MV-4-11 (cell line): ENCODE measurements around the gene CSNK1G1.

ENCODE experiments used
- DNase-seq: peaks from one replicate; lab custom pipeline; 2025; lab: John Stamatoyannopoulos, UW

CSNK1G1 gene

DNA sequence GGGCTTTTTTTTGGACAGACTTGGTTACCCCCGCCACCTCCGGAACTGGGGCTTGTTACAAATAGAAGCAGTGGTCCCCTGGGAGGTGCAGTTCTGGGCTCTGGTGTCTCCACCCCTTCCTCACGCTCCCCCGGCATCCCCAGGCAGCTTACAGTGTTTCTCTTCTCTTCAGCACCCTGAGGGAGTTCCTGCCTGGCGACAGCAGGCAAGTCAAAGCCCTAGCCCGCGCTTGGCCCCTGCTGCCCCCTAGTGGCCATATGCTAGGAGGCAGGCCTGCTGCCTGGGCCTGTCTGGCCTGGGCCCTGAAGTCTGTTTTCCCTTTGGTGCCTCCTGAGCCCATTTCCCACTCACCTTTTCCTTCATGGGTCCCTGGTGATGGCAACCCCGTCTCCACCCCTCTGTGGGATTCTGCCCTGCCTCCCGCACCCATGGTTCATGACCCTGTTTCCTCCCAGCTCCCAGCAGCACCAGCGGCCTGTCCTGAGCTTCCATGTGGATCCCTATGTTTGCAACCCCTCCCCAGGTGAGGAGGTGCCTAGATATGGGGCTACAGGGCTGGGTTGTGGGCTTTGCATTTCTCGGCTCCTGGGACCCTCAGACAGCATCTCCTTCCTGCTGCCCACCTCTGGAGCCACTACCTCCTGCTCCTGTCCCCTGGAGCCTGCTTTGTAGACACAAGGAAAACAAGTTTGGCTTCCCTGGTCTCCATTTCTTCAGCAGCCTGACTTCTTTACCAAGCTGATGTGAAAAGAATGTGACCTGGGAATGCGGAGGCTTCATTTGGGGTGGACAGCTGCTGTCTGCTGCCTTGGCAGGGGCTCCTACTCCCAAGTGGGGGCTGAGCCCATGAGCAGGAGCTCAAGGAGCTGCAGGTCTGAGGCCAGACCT, 202.2 kb downstream of the CSNK1G1 start:
- peak; percentile 83 for DNase-seq

DNA sequence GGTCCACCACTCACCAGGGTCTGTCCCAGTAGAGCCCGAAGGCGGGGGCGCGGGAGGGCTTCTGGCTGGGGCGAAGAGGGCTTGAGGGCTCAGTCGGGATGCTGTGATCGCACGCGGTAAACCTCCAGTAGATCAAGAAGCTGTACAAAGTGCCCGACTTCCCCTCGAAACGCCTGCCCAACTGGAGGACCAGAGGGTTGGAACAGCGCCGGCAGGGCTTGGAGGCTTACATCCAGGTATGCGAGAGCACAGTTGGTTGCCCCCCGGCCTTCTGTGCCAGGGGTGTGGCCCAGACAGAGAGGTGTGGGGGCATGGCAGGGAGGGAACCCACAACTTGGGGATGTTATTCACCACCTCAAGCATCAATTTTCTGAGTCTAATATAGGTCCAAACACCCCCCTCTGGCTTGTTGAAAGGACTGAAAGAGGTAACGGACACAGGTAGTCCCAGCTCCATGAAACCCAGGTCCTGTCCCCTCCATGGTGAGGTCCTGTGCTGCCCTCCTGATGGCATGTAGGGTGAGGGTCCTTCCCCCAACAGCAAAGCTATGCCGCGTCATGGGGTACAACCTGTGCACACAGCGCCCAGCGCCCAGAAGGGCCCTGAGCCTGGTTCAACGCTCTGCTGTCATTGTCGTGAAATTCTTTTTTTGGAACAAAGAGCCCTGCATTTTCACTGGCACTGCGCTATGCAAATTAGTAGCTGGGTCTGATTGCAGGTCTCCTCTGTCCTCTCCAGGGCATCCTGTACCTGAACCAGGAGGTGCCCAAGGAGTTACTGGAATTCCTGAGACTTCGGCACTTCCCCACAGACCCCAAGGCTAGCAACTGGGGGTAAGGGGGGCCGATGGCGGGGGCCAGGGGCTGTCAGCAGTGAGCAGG, 203.2 kb downstream of the CSNK1G1 start:
- no peak for DNase-seq

DNA sequence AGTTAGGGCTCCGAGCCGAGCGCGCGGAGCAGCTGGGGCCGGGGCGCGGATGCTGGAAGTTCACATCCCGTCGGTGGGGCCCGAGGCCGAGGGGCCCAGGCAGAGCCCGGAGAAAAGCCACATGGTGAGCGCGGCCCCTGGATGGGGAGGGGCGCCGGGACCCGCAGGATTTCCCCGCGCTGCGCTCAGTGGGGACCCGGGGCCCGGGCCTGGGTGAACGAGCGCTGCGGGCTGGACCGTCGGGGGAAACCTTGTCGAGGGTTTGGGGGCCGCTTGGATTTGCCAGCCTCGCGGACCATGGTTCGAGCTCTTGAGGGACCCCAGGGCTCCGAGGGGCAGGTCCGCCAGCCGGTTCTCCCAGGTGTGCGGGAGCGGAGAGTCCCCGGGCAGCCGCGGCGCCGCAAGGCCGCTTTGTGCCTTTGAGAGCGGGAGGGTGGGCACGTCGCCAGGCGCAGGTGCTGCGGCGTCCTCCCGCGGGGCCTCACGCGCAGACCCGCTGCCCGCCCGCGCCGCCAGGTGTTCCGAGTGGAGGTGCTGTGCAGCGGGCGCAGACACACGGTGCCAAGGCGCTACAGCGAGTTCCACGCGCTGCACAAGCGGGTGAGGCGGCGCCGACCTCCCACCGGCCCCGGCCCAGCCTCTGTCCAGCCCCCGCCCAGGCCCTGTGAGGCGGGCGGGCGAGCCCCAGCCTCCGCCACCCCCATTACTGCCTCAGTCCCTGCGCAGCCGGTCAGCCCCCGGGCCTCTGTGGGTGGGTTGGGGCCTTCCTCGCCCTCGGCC, 204.1 kb downstream of the CSNK1G1 start, which contains the start of gene SNX22:
SNX22 (plus strand) TSS at position 5 of the 780 bp plus-strand sequence; CDS start at position 50, 45 bp downstream.
- DNase-seq, result no peak

DNA sequence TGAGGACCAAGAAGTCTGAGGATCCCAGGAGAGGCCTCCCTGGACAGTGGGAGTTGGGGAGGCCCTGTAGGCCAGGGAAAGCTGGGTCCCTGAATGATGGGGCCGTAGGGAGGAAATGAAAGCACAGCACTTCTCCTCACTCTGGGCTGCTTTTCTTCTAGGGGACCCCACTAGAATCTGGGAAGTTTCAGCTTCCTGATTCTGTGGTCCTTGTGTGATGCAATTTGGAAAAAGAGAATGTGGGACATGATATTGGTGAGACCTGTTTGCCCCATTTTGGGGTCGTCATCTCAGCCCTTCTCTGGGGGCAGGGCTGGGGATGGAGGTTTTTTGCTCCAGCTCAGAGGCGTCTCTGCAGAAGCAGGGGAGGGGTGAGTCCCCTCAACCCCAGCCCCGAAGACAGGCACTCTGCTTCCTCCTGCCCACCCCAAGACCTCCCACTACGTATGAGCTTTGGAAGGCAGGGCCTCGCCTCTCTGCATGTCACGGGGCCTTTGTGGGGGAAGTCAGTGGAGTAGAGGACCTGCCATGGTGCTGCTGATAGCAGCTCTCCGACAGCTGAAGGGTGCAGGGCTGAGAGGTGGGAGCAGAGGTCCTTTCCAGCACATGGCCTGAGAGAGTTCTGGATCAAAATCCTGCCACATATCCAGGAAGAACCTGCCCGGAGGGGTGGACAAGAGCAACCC, 205.9 kb downstream of the CSNK1G1 start:
- DNase-seq, result peak; percentile 22

DNA sequence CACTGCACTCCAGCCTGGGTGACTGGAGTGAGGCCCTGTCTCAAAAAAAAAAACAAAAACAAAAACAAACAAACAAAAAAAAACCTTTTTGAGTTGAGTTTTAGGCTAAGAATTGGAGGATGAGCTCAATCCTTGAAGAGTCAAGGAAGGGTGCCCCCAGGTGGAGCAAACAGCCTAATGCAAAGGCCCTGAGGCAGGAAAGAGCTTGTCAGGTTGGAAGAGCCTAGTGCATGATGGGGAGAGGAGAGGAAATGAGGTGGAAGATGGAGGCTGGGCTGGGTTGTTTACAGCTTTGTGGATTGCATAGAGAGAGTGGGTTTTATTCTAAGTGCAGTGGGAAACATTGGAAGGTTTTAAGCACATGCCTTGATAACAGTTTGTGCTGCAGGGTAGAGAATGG, 206.5 kb downstream of the CSNK1G1 start:
- DNase-seq, result peak; percentile 28

DNA sequence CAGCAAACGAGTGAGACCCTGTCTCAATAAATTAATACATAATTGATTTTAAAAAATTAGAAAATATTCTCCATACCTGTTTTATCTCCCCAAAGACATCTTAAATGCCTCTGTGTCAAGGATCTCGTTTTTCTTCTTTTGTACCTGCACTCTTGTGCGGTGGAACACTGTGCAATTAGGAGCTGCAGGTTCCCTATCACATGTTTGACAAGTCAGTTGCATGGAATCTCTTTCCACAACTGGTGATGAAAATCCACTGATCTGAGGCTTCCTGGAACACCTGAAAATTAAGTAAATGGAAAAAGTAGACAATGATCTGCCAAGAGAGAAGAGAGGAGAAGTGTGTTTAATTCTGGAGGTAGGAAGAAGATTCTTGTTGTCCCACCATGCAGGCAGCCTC, 207.4 kb downstream of the CSNK1G1 start:
- DNase-seq, result no peak

DNA sequence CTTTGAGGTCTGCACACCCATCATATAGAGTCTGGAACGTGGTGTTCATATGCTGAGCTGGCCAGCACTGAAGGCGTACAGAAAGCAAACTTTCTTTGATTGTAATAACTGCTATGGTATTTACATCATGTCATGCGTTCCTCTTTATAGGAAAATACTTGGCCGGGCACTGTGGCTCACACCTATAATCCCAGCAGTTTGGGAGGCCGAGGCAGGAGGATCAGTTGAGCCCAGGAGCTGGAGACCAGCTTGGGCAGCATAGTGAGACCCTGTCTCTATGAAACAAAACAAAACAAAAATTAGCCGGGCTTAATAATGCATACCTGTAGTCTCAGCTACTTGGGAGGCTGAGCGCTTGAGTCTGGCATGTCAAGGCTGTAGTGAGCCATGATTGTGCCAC, 207.8 kb downstream of the CSNK1G1 start:
- no peak for DNase-seq

DNA sequence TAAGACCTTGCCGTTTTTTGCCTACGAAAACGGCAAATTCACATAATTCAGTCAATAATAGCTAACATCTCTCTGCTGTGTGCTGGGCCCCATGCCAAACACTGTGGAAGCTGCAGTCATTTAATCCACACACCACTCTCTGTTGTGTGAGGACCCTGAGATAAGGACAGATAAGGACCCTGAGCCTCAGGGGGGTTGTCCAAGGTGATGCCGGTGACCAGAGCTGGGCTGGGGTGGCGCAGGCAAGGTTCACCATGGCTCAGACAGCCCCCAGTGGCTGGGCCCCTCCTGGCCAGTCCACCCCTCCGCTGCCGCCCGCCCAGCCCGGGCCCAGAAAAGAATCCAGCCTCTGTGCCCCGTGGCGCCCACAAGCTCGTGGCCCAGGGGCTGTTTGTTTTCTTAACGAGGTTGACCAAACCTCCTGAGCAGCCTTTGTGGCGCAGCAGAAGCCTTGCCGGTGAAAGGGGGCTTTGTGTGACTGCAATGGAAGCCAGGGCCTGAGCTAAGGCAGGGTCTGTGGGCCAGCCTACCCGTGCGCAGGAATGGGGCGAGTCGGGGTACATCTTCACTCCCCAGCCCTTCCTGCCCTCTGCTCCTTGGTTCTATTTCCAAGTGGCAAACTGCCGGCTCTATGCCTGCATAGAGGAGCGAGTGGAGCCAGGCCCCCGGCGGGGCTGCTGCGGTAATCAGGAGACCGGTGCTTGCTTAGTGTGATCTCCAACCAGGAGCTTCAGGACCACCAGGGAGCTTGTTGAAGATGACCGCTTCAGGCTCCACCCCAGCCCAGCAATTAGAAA, 208.9 kb downstream of the CSNK1G1 start:
- no peak for DNase-seq

DNA sequence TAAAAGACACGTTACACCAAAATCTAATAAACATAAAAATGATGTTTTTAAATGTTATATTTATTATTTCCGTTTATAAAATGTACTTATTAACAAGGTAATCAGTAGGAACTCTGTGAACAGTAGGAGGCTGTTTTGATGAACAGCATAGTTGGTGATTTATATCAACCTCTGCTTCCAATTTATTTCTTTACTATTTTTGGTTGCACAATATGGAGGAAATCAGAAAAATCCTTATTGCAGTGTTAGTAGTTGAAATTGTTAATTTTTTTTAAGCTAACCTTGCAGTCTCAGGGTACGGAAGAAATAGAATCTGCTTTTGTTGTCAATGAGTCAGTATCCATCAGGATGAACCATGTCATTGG, 209.5 kb downstream of the CSNK1G1 start:
- DNase-seq, result no peak

DNA sequence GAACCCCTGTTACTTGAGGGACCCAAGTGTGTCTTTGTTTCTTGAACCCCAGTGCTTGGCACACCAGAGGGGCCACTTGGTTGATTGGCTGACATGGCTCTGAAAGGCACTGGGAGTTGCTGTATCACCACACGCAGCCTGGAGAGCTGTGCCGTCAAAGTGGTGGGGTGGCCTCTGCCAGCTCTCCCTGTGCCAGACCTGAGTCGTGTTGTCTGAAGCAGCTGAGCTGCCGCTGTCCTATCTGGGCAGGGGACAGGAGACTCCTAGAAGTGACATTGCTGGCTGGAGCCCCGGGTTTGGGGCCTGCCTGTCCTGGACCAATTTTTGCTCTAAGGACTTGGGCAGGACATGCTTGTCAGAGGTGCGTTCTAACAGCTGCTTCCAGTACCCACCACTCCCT, 209.9 kb downstream of the CSNK1G1 start:
- DNase-seq, result no peak

DNA sequence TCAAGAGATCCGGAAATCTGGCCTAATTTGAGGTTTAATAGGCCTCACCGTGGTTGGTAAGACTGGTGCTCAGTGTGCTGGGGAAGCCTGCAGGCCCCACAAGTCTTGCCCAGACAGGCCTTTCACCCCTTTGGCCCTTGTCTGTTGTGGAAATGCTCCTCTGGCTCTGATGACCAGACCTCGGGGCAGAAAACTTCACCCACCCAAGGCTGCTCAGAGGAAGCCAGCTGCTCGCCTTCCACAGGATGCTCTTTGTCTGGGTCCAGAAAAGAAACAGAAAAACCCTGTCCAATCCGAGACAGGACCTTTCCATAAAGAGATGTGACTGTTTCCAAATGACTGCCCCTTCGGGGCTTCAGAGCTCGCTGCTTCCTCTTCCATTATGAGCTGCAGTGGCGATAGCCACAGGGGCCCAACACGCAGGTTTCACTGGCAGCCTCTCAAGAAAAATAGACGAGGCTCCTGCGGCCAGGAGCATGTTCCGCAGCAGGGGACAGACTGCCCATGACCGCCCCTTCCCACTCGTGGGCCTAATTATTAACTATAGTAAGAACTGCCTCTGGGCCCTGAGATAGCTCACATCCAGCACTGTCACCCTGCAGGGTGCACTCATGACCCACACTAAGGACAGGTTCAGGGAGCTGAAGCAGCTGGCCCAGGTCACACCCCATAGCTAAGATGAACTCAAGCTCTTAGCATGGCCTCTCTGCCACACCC, 211.2 kb downstream of the CSNK1G1 start:
- DNase-seq, result peak; percentile 71

DNA sequence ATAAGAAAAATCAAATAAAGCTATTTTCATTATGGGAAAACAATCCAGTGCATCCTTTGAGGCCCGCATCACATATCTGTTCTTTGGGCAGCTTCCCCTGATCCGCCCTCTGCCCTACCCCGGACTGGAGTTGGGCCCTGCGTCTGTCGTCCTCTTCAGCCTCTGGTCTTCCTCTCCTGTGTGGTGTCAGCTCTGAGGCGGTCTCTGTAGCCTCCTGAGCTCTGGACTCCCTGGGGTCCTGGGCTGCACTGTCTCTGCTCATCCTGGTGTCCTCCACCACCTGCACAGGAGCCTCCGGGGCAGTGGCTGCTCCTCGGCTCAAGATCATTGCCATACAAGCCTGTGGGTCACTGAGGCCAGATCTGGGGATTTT, 211.8 kb downstream of the CSNK1G1 start:
- DNase-seq, result no peak

DNA sequence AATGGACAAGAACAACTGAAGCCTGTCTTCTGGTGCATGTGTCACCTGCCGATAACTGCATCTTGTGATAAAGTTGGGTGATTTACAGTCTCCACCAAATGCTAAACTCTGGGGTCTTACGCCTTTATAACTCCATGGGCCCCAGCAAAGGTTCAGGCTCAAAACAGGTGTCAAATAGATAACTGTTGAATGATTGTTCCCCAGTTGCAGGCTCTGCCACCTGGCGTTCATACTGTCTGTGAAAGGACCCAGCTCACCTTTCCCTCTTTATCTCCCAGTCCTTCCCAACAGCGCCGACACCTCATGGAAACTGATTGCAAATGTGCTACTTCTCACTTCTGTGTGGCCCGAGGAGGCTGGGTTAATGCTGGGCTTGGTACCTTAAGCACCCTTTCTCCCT, 212.7 kb downstream of the CSNK1G1 start:
- DNase-seq, result no peak

DNA sequence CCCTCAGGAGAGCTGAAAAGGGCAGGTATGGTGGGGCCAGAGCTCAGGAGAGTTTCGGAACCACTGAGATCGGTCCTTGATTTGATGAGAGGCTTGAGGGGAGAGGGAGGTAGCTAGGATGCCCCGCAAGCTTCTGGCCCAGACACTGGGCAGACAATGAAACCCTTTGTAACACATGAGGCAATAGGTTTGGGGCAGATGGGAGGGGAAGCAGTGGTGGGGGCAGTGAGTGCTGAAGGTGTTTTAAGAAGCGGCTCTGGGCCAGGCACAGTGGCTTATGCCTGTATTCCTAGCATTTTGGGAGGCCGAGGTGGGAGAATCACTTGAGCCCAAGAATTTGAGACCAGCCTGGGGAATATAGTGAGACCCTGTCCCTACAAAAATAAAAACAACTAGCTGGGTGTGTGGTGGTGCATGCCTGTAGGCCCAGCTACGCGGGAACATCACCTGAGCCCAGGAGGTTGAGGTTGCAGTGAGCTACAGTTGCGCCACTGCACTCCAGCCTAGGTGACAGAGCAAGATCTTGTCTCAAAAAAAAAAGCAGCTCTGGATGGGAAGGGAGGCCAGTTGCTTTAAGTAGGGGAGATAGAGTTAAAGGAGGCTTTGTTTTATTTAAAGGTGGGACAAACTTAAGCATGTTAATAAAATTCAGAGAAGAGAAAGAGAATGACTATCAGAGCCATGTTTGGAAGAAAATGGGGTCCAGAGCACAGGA, 214.0 kb downstream of the CSNK1G1 start:
- no peak for DNase-seq

DNA sequence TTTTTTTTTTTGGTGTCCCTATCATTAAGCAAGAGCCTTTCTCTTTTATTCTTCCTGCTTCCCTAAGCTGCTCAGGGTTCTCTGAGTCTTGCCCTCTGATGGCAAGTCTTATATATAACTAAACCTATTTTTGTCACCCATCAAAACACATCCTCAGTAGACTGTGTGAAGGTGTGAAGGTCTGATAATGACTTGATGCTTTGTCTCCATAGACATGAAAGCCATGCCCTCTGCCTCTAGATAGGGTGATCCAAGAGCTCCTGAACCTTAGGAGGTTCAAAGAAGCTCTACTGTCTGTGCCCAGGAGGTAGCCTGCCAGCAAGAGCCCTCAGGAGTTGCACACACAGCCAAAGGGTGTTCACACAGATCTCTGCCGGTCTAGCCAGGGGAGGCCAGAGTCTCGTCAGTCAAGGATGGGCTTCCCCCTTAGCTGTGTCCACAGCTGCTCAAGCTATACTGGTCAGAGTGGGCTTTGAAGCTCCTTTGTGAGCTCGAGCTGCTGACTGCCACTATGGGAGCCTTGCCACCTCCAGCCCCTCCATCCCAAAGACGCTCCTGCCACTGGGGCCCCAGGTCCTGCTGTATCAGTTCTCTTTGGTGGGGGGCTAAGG, 217.5 kb downstream of the CSNK1G1 start:
- no peak for DNase-seq

DNA sequence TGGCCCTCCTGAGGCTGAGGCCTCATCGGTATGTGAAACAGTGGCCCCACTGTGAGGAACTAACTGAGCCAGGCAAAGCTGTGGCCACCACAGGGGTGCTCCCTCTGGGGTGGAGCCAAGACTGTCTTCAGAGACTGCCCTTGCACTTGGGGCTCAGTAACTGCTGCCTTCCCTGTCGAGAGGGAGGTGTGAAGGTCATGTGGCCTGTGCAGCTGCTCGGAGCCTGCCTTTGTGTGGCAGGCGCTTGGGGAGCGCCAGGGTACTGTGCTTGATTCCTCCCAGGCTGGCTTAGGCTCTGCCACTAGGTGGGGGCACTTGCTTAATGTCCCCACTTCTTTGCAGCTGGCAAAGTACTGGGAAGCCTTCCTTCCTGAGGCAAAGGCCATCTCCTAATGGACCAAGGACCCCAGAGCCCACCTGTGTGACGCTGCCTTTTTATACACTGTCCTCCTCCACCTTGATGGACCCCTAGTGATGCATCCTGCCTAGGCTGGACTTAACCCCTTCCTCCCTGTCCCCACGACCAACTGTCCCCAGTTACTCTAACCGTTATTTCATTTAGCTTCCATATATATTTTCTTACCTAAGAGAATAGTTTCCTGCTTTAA, 218.6 kb downstream of the CSNK1G1 start:
- peak; percentile 58 for DNase-seq

DNA sequence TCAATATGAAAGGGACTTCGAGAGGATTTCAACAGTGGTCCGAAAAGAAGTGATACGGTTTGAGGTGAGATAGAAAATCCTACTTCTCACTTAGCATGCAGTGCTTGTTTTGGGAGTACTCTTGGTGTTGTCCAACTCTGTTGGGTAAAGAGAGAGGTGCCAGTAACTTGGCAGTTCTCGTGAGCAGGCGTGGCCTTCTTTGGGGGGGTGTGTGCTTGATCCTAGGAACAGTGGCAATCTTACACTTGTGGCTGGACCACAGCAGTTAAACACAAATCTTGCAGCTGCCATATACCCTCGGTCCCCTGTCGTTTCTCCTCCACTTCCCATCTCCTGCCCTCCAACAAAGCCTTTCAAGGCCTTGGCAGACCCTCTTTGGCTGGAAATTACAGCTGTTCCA, 219.6 kb downstream of the CSNK1G1 start:
- no peak for DNase-seq

DNA sequence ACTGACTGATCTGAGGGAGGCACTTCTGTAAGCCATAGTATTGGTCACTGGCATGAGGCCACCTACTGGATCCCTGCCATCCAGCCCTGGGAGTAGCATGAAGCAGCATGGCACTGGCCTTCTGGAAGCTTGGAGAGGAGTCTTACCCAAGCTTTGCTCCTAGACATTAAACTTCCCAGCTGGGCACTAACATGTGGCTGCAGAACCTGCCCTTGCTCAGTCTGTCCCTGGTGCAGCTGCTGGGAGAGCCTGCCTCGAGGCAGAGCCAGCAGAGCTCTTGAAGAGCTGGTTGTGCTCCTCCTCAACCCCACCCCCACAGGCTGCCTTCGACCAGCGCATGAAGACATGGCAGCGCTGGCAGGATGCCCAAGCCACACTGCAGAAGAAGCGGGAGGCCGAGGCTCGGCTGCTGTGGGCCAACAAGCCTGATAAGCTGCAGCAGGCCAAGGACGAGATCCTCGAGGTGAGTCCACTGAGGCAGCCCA, 221.6 kb downstream of the CSNK1G1 start:
- DNase-seq, result no peak
